Non-pigmented ciliary epithelial cell (primary cell): ENCODE results near the gene PIK3C2A.

Experiments
- DNase-seq: peaks from one replicate; pipeline ENCODE4 v3.0.0-alpha.2; 2010; ENCODE audit warnings: low read depth

The PIK3C2A gene

DNA sequence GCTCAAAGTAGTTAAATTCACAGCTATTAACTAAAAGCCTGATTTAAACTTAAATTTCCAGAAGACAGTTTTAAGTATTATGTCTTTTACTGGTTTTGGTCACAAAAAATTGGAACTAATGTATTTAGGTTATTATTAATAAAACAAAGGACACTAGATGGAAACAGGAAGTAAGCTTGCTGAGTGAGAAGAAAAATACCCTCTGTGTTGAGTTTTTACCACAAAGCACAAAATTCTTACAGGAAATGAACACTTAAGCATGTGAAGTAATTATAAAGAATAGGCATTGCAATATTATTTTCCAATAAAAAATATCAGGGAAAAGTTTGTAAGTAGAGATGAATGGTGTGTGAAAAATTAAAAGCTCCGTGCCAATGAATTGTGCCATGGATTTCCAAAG is 46.3 kb downstream of the PIK3C2A start:
- no peak for DNase-seq

DNA sequence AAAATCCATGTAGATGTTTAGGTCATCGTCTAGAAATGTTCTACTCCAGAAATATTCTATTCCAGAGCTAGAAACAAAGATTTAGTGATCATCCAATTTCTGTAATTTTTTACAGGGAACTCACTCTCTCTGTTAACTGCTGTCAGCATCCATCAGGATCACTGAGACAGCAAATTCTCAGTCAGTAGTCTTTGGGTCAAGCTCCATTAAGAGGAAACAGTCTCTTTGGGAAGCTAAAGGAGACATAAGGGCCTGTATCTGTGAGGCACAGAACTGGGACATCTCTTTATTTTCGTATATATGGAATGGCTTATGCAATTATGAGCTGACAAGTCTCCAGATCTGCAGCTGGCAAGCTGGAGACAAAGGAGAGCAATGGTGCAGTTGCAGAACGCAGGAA is 48.3 kb downstream of the PIK3C2A start:
- DNase-seq: no peak
